Lower leg skin (tissue), 4 donors: ENCODE measurements around the gene CPNE6. TPM values are rescaled to one million over a fixed set of nuclear protein-coding genes. Genes with fewer than 3 reads are reported as not detected.

Source experiments
- DNase-seq, 2 donors: peaks; one replicate each; pipeline ENCODE4 v3.0.0-alpha.2; 2019; ENCODE audit warnings: low spot score in 2 of 2
- H3K4me3 ChIP-seq: fragments of 200-600 bp; sonication (generic); 2 replicates; pipeline ENCODE4 v1.5.1; 2017; ENCODE audit warnings: mild to moderate bottlenecking, low read depth; ENCODE audit not compliant: poor library complexity, severe bottlenecking
- CTCF ChIP-seq, 3 donors: fragments of 450-650 bp; IDR thresholded peaks; one replicate each; pipeline ENCODE4 v1.5.1; 2016; ENCODE audit warnings: antibody characterized with exemption in 3 of 3, mild to moderate bottlenecking in 3 of 3, moderate library complexity in 2 of 3
- POLR2A ChIP-seq, 2 donors: fragments of 450-650 bp; IDR thresholded peaks; one replicate each; pipeline ENCODE4 v1.6.1; 2016 to 2017; ENCODE audit warnings: antibody characterized with exemption in 2 of 2, mild to moderate bottlenecking in 1 of 2, moderate library complexity in 1 of 2
- WGBS, 2 donors: methylation state at CpG; one replicate each; pipeline ENCODE4 v1.1.5; 2018; 5-methylcytosine and 5-hydroxymethylcytosine counted together
- intact Hi-C: fragments of 100-400 bp; cut with DNase I; formaldehyde crosslinking; loops from one replicate; pipeline ENCODE4 v1.15.0; 2023; ENCODE audit warnings: low total_unique reads
- total RNA-seq, 4 donors: library from RNA; depleted of rRNA; stranded (reverse); fragments of >200 nt; gene quantifications; one replicate each; pipeline ENCODE4 v1.1.0, GENCODE V29; 2016

CPNE6 gene
- total RNA-seq, 4 donors from 2014 or later = 0.39 TPM; not detected in 3

DNA sequence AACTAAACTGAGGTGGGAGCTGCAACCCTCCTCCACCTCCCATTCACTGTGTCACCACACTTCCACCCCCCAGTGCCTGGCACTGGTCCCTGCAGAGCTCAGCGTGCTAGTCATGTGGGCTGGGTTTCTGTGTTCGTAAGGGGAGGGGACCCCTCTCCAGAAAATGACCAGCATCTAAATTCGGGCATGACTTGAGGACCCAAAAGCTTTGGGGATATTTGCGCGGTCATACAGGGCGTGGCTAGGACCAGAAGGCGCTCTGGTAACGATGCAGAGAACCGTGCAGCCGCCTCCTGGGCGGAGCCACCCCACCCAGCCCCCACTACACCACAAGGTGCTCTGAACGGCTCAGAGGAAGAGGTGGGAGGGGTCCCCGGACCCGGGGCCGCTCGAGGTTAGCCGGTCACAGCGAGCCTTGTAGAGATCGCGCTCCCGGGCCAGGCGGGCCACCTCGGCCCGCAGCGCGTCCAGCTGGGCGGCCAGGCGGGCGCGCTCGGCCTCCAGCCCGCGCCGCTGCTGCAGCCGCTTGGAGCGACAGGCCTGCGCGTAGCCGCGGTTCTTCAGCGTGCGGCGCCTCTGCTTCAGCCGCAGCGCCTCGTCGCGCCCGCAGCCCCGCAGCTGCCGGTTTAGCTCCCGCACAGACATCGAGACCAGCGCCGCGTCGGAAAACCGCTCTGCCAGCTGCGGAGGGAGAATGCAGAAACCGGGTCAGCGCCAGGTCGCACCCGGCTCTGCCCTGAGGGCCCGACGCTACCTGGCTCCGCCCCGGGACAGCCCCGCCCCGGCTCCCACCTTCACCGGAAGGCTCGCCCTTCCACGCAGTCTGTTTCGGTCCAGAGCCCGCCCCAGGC lies 9.8 kb downstream of the CPNE6 start:
- 0% methylated on average over 18 to 29 of the region's 74 CpGs for WGBS, 2 donors
- peak overlapping the region; percentile 37 for H3K4me3 ChIP-seq
- DNase-seq = no peak
- TF ChIP-seq CTCF (IDR thresholded peaks at IDR 0.05) = no peak
- intact Hi-C loops = no loop called here

GRCh38 chr14:24081739-24082211 lies 10.4 kb downstream of the CPNE6 start:
- no peak for DNase-seq
- no peak for TF ChIP-seq POLR2A (IDR thresholded peaks at IDR 0.05)
- TF ChIP-seq CTCF (IDR thresholded peaks at IDR 0.05) = no peak
- intact Hi-C loops = no loop called here
- no peak overlapping the region for H3K4me3 ChIP-seq
- 23 to 34% methylated on average over 13 to 22 of the region's 26 CpGs for WGBS, 2 donors

DNA sequence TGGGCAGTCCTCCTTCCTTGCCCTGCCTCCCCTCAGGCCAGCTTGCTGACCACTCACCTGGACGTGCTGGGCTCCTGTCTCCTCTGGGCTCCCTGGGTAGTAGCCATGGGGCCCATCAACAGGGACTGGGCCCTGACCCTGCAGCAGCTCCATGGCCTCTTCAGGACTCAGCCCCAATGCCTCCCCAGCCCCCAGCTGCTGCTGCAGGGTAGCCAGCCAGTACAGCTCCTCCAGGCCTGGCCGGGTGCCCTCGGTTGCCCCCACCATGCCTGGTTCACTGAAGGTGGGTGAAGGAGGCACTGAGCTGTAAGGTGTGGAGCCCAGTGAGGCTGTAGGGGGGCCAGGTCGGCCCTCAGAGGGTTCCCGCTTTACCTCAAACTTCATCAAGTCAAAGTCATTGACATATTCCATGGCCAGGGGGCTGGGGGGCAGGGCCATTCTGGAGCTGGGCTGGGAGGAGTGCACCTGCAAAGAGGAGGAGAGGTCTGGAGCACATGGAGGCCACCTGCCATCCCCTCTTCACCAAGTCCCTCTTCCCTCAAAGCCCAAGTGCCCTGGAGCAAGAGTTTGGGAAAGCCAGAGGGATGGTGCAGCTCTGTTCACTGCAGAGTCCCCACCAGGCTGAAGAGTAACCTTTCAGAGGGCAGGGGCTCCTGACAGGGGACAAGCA lies 11.2 kb downstream of the CPNE6 start:
- TF ChIP-seq CTCF (IDR thresholded peaks at IDR 0.05) = no peak
- TF ChIP-seq POLR2A (IDR thresholded peaks at IDR 0.05) = no peak
- intact Hi-C loops = no loop called here
- WGBS, 2 donors = 88 to 95% methylated on average over 5 of the region's 5 CpGs
- no peak for DNase-seq
- H3K4me3 ChIP-seq = no peak overlapping the region

DNA sequence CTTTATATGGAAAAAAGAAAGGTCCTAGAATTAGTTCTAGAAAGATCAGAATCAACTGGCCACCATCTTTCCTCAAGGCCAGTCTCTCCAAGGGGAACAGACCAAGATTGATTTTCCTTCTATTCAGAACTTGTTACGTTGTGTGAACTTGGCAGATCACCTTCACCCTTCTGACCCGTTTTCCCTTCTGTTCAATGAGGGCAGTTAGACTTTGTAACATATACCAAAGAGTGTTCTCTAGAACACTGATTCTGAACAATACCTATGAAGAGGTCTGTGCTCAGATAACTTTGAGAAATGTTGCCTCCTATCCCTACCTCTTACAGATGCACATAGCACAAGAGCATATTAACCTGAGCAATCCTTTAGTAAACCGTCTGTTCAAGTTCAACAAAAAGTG lies 12.1 kb downstream of the CPNE6 start:
- TF ChIP-seq POLR2A (IDR thresholded peaks at IDR 0.05) (no peak), CTCF (IDR thresholded peaks at IDR 0.05) (no peak)
- intact Hi-C loops = no loop called here
- no peak for DNase-seq
- no peak overlapping the region for H3K4me3 ChIP-seq
- WGBS, 2 donors = 82 to 89% methylated on average over 3 of the region's 3 CpGs

DNA sequence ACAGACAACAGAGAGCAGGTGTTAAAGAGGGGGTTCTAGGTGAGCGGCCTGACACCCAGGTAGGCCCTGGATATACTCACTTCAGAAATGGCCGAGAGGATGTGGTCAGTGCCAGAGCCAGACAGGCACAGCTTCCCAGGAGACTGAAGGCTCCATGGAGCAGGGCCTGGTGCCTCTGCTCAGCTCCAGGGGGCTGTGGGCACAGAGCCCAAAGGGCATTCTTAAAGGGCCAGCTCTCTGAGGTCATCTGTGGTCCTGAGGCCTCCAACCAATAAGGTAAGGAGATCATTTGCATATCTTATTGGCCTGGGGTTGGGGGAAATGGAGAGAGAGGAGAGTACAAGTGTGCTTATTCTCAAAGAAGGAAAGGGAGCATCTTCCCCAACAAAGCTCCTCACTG lies 13.1 kb downstream of the CPNE6 start:
- DNase-seq = no peak
- H3K4me3 ChIP-seq = no peak overlapping the region
- TF ChIP-seq POLR2A (IDR thresholded peaks at IDR 0.05) (no peak), CTCF (IDR thresholded peaks at IDR 0.05) (no peak)
- 90 to 98% methylated on average over 2 of the region's 2 CpGs for WGBS, 2 donors
- intact Hi-C loops = no loop called here
